ENCODE results near the gene FLT1.

GRCh38 chr13:28321756-28322155 lies 173.2 kb downstream of the FLT1 start:
- TF ChIP-seq, protein P1, sequence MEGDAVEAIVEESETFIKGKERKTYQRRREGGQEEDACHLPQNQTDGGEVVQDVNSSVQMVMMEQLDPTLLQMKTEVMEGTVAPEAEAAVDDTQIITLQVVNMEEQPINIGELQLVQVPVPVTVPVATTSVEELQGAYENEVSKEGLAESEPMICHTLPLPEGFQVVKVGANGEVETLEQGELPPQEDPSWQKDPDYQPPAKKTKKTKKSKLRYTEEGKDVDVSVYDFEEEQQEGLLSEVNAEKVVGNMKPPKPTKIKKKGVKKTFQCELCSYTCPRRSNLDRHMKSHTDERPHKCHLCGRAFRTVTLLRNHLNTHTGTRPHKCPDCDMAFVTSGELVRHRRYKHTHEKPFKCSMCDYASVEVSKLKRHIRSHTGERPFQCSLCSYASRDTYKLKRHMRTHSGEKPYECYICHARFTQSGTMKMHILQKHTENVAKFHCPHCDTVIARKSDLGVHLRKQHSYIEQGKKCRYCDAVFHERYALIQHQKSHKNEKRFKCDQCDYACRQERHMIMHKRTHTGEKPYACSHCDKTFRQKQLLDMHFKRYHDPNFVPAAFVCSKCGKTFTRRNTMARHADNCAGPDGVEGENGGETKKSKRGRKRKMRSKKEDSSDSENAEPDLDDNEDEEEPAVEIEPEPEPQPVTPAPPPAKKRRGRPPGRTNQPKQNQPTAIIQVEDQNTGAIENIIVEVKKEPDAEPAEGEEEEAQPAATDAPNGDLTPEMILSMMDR (IDR thresholded peaks at IDR 0.05): no peak
- no peak for TF ChIP-seq CEBPB (IDR thresholded peaks at IDR 0.05)
- no peak for TF ChIP-seq HMGXB4 (CRISPR knock-in tag; IDR thresholded peaks at IDR 0.05; ENCODE audit: borderline replicate concordance)
- no peak for TF ChIP-seq CHD2 (IDR thresholded peaks at IDR 0.05; ENCODE audit: low read length, partially characterized antibody)
- TF ChIP-seq, protein P2, sequence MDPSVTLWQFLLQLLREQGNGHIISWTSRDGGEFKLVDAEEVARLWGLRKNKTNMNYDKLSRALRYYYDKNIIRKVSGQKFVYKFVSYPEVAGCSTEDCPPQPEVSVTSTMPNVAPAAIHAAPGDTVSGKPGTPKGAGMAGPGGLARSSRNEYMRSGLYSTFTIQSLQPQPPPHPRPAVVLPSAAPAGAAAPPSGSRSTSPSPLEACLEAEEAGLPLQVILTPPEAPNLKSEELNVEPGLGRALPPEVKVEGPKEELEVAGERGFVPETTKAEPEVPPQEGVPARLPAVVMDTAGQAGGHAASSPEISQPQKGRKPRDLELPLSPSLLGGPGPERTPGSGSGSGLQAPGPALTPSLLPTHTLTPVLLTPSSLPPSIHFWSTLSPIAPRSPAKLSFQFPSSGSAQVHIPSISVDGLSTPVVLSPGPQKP (IDR thresholded peaks at IDR 0.05; ENCODE audit: low read depth, low read length): no peak
- no peak for TF ChIP-seq MAX (IDR thresholded peaks at IDR 0.05)
- TF ChIP-seq, protein P3, sequence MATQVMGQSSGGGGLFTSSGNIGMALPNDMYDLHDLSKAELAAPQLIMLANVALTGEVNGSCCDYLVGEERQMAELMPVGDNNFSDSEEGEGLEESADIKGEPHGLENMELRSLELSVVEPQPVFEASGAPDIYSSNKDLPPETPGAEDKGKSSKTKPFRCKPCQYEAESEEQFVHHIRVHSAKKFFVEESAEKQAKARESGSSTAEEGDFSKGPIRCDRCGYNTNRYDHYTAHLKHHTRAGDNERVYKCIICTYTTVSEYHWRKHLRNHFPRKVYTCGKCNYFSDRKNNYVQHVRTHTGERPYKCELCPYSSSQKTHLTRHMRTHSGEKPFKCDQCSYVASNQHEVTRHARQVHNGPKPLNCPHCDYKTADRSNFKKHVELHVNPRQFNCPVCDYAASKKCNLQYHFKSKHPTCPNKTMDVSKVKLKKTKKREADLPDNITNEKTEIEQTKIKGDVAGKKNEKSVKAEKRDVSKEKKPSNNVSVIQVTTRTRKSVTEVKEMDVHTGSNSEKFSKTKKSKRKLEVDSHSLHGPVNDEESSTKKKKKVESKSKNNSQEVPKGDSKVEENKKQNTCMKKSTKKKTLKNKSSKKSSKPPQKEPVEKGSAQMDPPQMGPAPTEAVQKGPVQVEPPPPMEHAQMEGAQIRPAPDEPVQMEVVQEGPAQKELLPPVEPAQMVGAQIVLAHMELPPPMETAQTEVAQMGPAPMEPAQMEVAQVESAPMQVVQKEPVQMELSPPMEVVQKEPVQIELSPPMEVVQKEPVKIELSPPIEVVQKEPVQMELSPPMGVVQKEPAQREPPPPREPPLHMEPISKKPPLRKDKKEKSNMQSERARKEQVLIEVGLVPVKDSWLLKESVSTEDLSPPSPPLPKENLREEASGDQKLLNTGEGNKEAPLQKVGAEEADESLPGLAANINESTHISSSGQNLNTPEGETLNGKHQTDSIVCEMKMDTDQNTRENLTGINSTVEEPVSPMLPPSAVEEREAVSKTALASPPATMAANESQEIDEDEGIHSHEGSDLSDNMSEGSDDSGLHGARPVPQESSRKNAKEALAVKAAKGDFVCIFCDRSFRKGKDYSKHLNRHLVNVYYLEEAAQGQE (IDR thresholded peaks at IDR 0.05): no peak
- TF ChIP-seq, protein P4, sequence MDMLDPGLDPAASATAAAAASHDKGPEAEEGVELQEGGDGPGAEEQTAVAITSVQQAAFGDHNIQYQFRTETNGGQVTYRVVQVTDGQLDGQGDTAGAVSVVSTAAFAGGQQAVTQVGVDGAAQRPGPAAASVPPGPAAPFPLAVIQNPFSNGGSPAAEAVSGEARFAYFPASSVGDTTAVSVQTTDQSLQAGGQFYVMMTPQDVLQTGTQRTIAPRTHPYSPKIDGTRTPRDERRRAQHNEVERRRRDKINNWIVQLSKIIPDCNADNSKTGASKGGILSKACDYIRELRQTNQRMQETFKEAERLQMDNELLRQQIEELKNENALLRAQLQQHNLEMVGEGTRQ (IDR thresholded peaks at IDR 0.05): no peak
- no peak for TF ChIP-seq SMC3 (IDR thresholded peaks at IDR 0.05)

Measured in A549 (cell line).